ENCODE data around the gene IL1A.
"Not testable (repeated sequence)": the region's sequence is repeated elsewhere in the genome, so short reads cannot be mapped to it uniquely, and the experiment has no call there.

The IL1A gene

GRCh38 chr2:112784199-112785189, at the start of gene IL1A:
Gene IL1A, minus strand, starts transcription at chr2:112784493. Its CDS starts 723 bp downstream, at chr2:112783770.
- no peak for DNase-seq (ENCODE audit: low spot score)

- DNase-seq (ENCODE audit: low spot score), result no peak
Observed at GRCh38 chr2:112833976-112834375, 49.7 kb upstream of the IL1A start.

GRCh38 chr2:112833639-112833931, 49.3 kb upstream of the IL1A start:
- DNase-seq (ENCODE audit: low spot score), result not testable (repeated sequence)

- DNase-seq (ENCODE audit: low spot score), result no peak
Observed at GRCh38 chr2:112832841-112833638, 48.7 kb upstream of the IL1A start.

- no peak for DNase-seq (ENCODE audit: low spot score)
Observed at GRCh38 chr2:112831946-112832840, 47.9 kb upstream of the IL1A start.

GRCh38 chr2:112831513-112831845, 47.2 kb upstream of the IL1A start:
- no peak for DNase-seq (ENCODE audit: low spot score)

GRCh38 chr2:112830682-112831512, 46.6 kb upstream of the IL1A start:
- no peak for DNase-seq (ENCODE audit: low spot score)

- DNase-seq (ENCODE audit: low spot score), result no peak
Observed at GRCh38 chr2:112829961-112830681, 45.8 kb upstream of the IL1A start.

GRCh38 chr2:112829101-112829960, 45.0 kb upstream of the IL1A start:
- DNase-seq (ENCODE audit: low spot score), result no peak

GRCh38 chr2:112828251-112828691, 44.0 kb upstream of the IL1A start:
- DNase-seq (ENCODE audit: low spot score), result no peak

- no peak for DNase-seq (ENCODE audit: low spot score)
Observed at GRCh38 chr2:112827604-112828185, 43.4 kb upstream of the IL1A start.

GRCh38 chr2:112827009-112827408, 42.7 kb upstream of the IL1A start:
- no peak for DNase-seq (ENCODE audit: low spot score)

- DNase-seq (ENCODE audit: low spot score), result no peak
Observed at GRCh38 chr2:112825706-112826105, 41.4 kb upstream of the IL1A start.

GRCh38 chr2:112824694-112825085, 40.4 kb upstream of the IL1A start:
- DNase-seq (ENCODE audit: low spot score), result no peak

- no peak for DNase-seq (ENCODE audit: low spot score)
Observed at GRCh38 chr2:112821682-112822081, 37.4 kb upstream of the IL1A start.

- DNase-seq (ENCODE audit: low spot score), result no peak
Observed at GRCh38 chr2:112821142-112821541, 36.8 kb upstream of the IL1A start.

GRCh38 chr2:112820343-112820742, 36.0 kb upstream of the IL1A start:
- no peak for DNase-seq (ENCODE audit: low spot score)

GRCh38 chr2:112819081-112819480, 34.8 kb upstream of the IL1A start:
- DNase-seq (ENCODE audit: low spot score), result no peak

Measured in ecto neural progenitor cell (in vitro differentiated cells).